ENCODE results near the gene RSBN1L. TPM values are rescaled to one million over a fixed set of nuclear protein-coding genes. Genes with fewer than 3 reads are reported as not detected.

The RSBN1L gene
- total and polyA plus RNA-seq, 2 of the 8 experiments (the other 6 are each of a cell fraction or from before 2014, with no cell fraction given): 4.1 to 22.1 TPM

- Histone ChIP-seq H3K23ac (ENCODE audit: insufficient read length) (no peak overlapping the region), H3K18ac (ENCODE audit: extremely low read depth, low read length) (no peak overlapping the region), H4K5ac (ENCODE audit: insufficient read length, low read depth, low read length) (no peak overlapping the region), H2AFZ (ENCODE audit: low read length) (no peak overlapping the region), H3K36me3 (ENCODE audit: control insufficient read depth in 2 of 4, insufficient read depth in 4 of 4, low read length in 3 of 4) (no peaks in the 10 kb centered on the region; a peak in 3 of 8 replicates), H2BK12ac (ENCODE audit: low read depth, low read length) (no peak overlapping the region), H3K56ac (replicated peaks; ENCODE audit: insufficient read length, low read depth, low read length) (no peak overlapping the region), H2BK20ac (ENCODE audit: low read length) (no peak overlapping the region), H3K4me3 (ENCODE audit: extremely low read depth in 1 of 4, insufficient read depth in 2 of 4, low read depth in 3 of 4, low read length in 4 of 4) (no peak overlapping the region), H3K4me2 (ENCODE audit: insufficient read depth in 1 of 2, low read depth in 2 of 2, low read length in 2 of 2) (no peak overlapping the region), H2BK120ac (replicated peaks; ENCODE audit: low read depth, low read length) (no peak overlapping the region), H3K9me3 (ENCODE audit: insufficient read depth in 2 of 2, low read depth in 1 of 2, low read length in 1 of 2) (no peaks in the 10 kb centered on the region), H3K14ac (ENCODE audit: insufficient read length) (no peak overlapping the region), H4K8ac (ENCODE audit: extremely low read depth, insufficient read depth, low read length) (no peak overlapping the region), H3K79me2 (ENCODE audit: control insufficient read depth in 1 of 2, insufficient read depth in 2 of 2, low read length in 2 of 2) (peaks cover 3 to 99% of the 10 kb centered on the region in 2 experiments), H2AK5ac (ENCODE audit: low read depth, low read length) (no peak overlapping the region), H3K79me1 (ENCODE audit: low read depth, low read length) (peaks cover 13% of the 10 kb centered on the region), H2BK5ac (ENCODE audit: low read depth, low read length) (no peak overlapping the region), H3K9ac (replicated peaks in 1 of 4; ENCODE audit: extremely low read depth in 1 of 4, low read depth in 3 of 4, low read length in 3 of 4) (no peak overlapping the region), H3K27ac (ENCODE audit: low read depth, low read length) (no peak overlapping the region), H4K91ac (replicated peaks; ENCODE audit: insufficient read length, low read length) (no peak overlapping the region), H4K20me1 (replicated peaks in 1 of 2; ENCODE audit: control insufficient read depth in 1 of 2, insufficient read depth in 2 of 2, low read length in 2 of 2) (peaks cover 7 to 13% of the 10 kb centered on the region in 2 experiments), H3K4me1 (replicated peaks in 1 of 4; ENCODE audit: control insufficient read depth in 3 of 4, insufficient read depth in 4 of 4, low read length in 3 of 4) (peaks cover 0 to 3% (median 1%) of the 10 kb centered on the region in 4 experiments; a peak in 1 of 7 replicates), H3K27me3 (replicated peaks in 1 of 4; ENCODE audit: control insufficient read depth in 3 of 4, extremely low read depth in 1 of 4, insufficient read depth in 3 of 4, low read length in 3 of 4) (no peaks in the 10 kb centered on the region), H2BK15ac (ENCODE audit: low read length) (no peak overlapping the region), H3K4ac (replicated peaks; ENCODE audit: insufficient read length, low read depth, low read length) (no peak overlapping the region), H3K23me2 (ENCODE audit: low read depth, low read length) (no peaks in the 10 kb centered on the region)
- CTCF ChIA-PET (ENCODE audit: partially characterized antibody): interaction anchor here (0.9 to 2.0 kb wide), 13 partner anchors 9 to 64 kb away, joined by 3 to 7 read pairs (median 4); no protein-coding TSS in a partner anchor
- no peak for DNase-seq (ENCODE audit: low read depth in 1 of 2, low spot score in 2 of 2)
- no peak for FAIRE-seq
- POLR2A ChIA-PET (ENCODE audit: partially characterized antibody): no interaction called here
- 87% methylated on average over 2 of the region's 2 CpGs; no CpG with 5 or more reads in 1 of the 2 experiments for WGBS, 2 experiments (ENCODE audit: extremely low coverage in 1 of 2, insufficient coverage in 1 of 2, insufficient read length in 1 of 2, insufficient replicate concordance in 2 of 2, low coverage in 1 of 2, low lambda C conversion rate in 2 of 2, missing lambda C conversion rate in 1 of 2)
Observed at GRCh38 chr7:77702513-77702912, 6.3 kb downstream of the RSBN1L start.

All from H1 (cell line).